Loucy (cell line): Measurements from ENCODE around the gene ATP5PO.

Experiments
- H2AFZ ChIP-seq: fragments of 200-600 bp; sonication (generic); 2 replicates; pipeline ENCODE4 v1.6.0; 2016; ENCODE audit warnings: antibody characterized with exemption, mild to moderate bottlenecking, low read length, moderate library complexity
- H3F3A ChIP-seq: fragments of 200-600 bp; 2 replicates; pipeline ENCODE4 v1.6.0; 2016; ENCODE audit warnings: antibody characterized with exemption, low read depth, mild to moderate bottlenecking
- H3K27me3 ChIP-seq: fragments of 200-600 bp; sonication (generic); 2 replicates; pipeline ENCODE4 v1.6.1; 2014; ENCODE audit warnings: low read length, mild to moderate bottlenecking; ENCODE audit not compliant: insufficient read depth, poor library complexity, severe bottlenecking
- H3K36me3 ChIP-seq: fragments of 200-600 bp; sonication (generic); 2 replicates; pipeline ENCODE4 v1.6.1; 2016; ENCODE audit warnings: low read length; ENCODE audit not compliant: insufficient read depth
- H3K4me1 ChIP-seq: fragments of 200-600 bp; sonication (generic); 2 replicates; pipeline ENCODE4 v1.5.1; 2014; ENCODE audit warnings: low read length, mild to moderate bottlenecking; ENCODE audit not compliant: insufficient read depth, poor library complexity, severe bottlenecking
- H3K4me2 ChIP-seq: fragments of 200-600 bp; sonication (generic); 2 replicates; pipeline ENCODE4 v1.6.0; 2014; ENCODE audit warnings: antibody characterized with exemption, low read length, low read depth, mild to moderate bottlenecking; ENCODE audit not compliant: poor library complexity, severe bottlenecking
- H3K4me3 ChIP-seq: fragments of 200-600 bp; sonication (generic); 2 replicates; pipeline ENCODE4 v1.5.1; 2014; ENCODE audit warnings: low read length, mild to moderate bottlenecking, mixed read lengths; ENCODE audit not compliant: poor library complexity, severe bottlenecking
- H3K79me2 ChIP-seq: fragments of 200-600 bp; sonication (generic); 2 replicates; pipeline ENCODE4 v1.6.1; 2014; ENCODE audit warnings: low read length; ENCODE audit not compliant: insufficient read depth
- H3K9ac ChIP-seq: fragments of 200-600 bp; sonication (generic); 2 replicates; pipeline ENCODE4 v1.6.0; 2014; ENCODE audit warnings: mild to moderate bottlenecking, low read depth, low read length, moderate library complexity; ENCODE audit not compliant: poor library complexity, severe bottlenecking
- H3K9me2 ChIP-seq: fragments of 200-600 bp; sonication (generic); replicated peaks from 2 replicates; pipeline ENCODE4 v1.6.1; 2016; ENCODE audit warnings: low read depth, low read length, mixed read lengths
- H3K9me3 ChIP-seq: fragments of 200-600 bp; sonication (generic); 2 replicates; pipeline ENCODE4 v1.6.1; 2014; ENCODE audit warnings: mild to moderate bottlenecking, antibody characterized with exemption, low read length, low read depth; ENCODE audit not compliant: insufficient read depth
- H4K20me1 ChIP-seq: fragments of 200-600 bp; sonication (generic); 2 replicates; pipeline ENCODE4 v1.6.0; 2014; ENCODE audit warnings: antibody characterized with exemption, low read length, mild to moderate bottlenecking; ENCODE audit not compliant: insufficient read depth, poor library complexity, severe bottlenecking
- CTCF ChIP-seq: fragments of 200-600 bp; sonication (generic); conservative IDR thresholded peaks from 2 replicates; pipeline ENCODE4 v1.5.1; 2014; ENCODE audit warnings: mild to moderate bottlenecking, antibody characterized with exemption, low read length
- EZH2phosphoT487 ChIP-seq: fragments of 200-600 bp; IDR thresholded peaks from 2 replicates; pipeline ENCODE4 v1.6.1; 2018; ENCODE audit warnings: antibody characterized with exemption, mild to moderate bottlenecking, moderate library complexity, borderline replicate concordance

ATP5PO gene

GRCh38 chr21:33901412-33902288 is 14.0 kb downstream of the ATP5PO start:
- Histone ChIP-seq H3K4me3 (no peak overlapping the region), H3F3A (no peaks in the 10 kb centered on the region), H3K4me1 (peaks cover 3% of the 10 kb centered on the region), H3K9me3 (no peaks in the 10 kb centered on the region), H3K79me2 (no peaks in the 10 kb centered on the region; the same call in 1 of the 2 replicates), H2AFZ (no peak overlapping the region), H3K9ac (no peak overlapping the region), H3K27me3 (no peaks in the 10 kb centered on the region), H3K36me3 (peaks cover 44% of the 10 kb centered on the region; the same call in 1 of the 2 replicates), H3K4me2 (no peak overlapping the region), H4K20me1 (no peaks in the 10 kb centered on the region), H3K9me2 (no peaks in the 10 kb centered on the region)
- TF ChIP-seq CTCF (peak; percentile 75), EZH2phosphoT487 (no peak)

- no peaks in the 10 kb centered on the region for H4K20me1 ChIP-seq
- TF ChIP-seq EZH2phosphoT487 (no peak), CTCF (no peak)
- no peaks in the 10 kb centered on the region for H3K9me2 ChIP-seq
- H3K4me3 ChIP-seq, result no peak overlapping the region
- H3F3A ChIP-seq, result no peaks in the 10 kb centered on the region
- no peaks in the 10 kb centered on the region for H3K79me2 ChIP-seq
- H2AFZ ChIP-seq, result no peak overlapping the region
- no peak overlapping the region for H3K4me2 ChIP-seq
- no peaks in the 10 kb centered on the region for H3K9me3 ChIP-seq
- no peak overlapping the region for H3K9ac ChIP-seq
- H3K4me1 ChIP-seq, result peaks cover 7% of the 10 kb centered on the region
- no peaks in the 10 kb centered on the region for H3K27me3 ChIP-seq
- H3K36me3 ChIP-seq, result peaks cover 22% of the 10 kb centered on the region; the same call in 1 of the 2 replicates
Measured at GRCh38 chr21:33899199-33899598, 16.4 kb downstream of the ATP5PO start.

- Histone ChIP-seq H3K4me3 (no peak overlapping the region), H3K9me3 (no peaks in the 10 kb centered on the region), H3K9me2 (no peaks in the 10 kb centered on the region), H3K9ac (no peak overlapping the region), H3K79me2 (no peaks in the 10 kb centered on the region), H3K4me2 (no peak overlapping the region), H3K4me1 (peaks cover 10% of the 10 kb centered on the region), H2AFZ (no peak overlapping the region), H3K36me3 (peaks cover 18% of the 10 kb centered on the region; the same call in 1 of the 2 replicates), H4K20me1 (no peaks in the 10 kb centered on the region), H3K27me3 (no peaks in the 10 kb centered on the region), H3F3A (no peaks in the 10 kb centered on the region)
- TF ChIP-seq EZH2phosphoT487 (no peak), CTCF (no peak)
Measured at GRCh38 chr21:33898586-33898985, 17.0 kb downstream of the ATP5PO start.
